ENCODE data around the gene CCNL2. TPM values are rescaled to one million over a fixed set of nuclear protein-coding genes. Genes with fewer than 3 reads are reported as not detected.
A peak's percentile ranks its signal among the peaks of the same experiment; 100 is the strongest.
"Not testable (repeated sequence)": the region's sequence is repeated elsewhere in the genome, so short reads cannot be mapped to it uniquely, and the experiment has no call there.

CCNL2 gene
- 151 and 166 TPM in 2 replicates for total RNA-seq
- polyA plus RNA-seq = 284 and 364 TPM in 2 replicates

GRCh38 chr1:1399187-1399871 lies at the start of gene CCNL2:
CCNL2 (minus strand) TSS chr1:1399335; CDS start chr1:1399306, 29 bp downstream.
- under 1% methylated on average over 60 of the region's 86 CpGs for WGBS (ENCODE audit: low lambda C conversion rate, missing lambda C conversion rate)
- Histone ChIP-seq H3K9me3 (ENCODE audit: low read depth) (no peaks in the 10 kb centered on the region), H3K79me2 (peaks cover 66% of the 10 kb centered on the region), H3K9me2 (replicated peaks; ENCODE audit: insufficient read depth) (no peaks in the 10 kb centered on the region), H3K27ac (peak within 1 kb of the TSS; percentile 83), H2AFZ (peak within 1 kb of the TSS; percentile 41), H3K27me3 (no peaks in the 10 kb centered on the region), H3K4me2 (peak within 1 kb of the TSS; percentile 92), H3K4me1 (ENCODE audit: insufficient read depth) (peaks cover 26% of the 10 kb centered on the region), H3K36me3 (replicated peaks; ENCODE audit: insufficient read depth, low read depth) (no peaks in the 10 kb centered on the region), H3K4me3 (peak within 1 kb of the TSS; percentile 70), H4K20me1 (ENCODE audit: insufficient read depth, poor library complexity, severe bottlenecking) (peaks cover 4% of the 10 kb centered on the region)
- TF ChIP-seq EZH2phosphoT487 (IDR thresholded peaks at IDR 0.05; ENCODE audit: low read depth, severe bottlenecking, unreplicated experiment) (no peak), CTCF (IDR thresholded peaks at IDR 0.05; ENCODE audit: poor library complexity) (peak; percentile 33)
- peak; percentile 99 for DNase-seq (ENCODE audit: low spot score)

GRCh38 chr1:1446631-1447030 lies 47.5 kb upstream of the CCNL2 start:
- not testable (repeated sequence) for H3K36me3 ChIP-seq (replicated peaks; ENCODE audit: insufficient read depth, low read depth); H3K79me2 ChIP-seq; H2AFZ ChIP-seq; DNase-seq (ENCODE audit: low spot score); H4K20me1 ChIP-seq (ENCODE audit: insufficient read depth, poor library complexity, severe bottlenecking); H3K9me2 ChIP-seq (replicated peaks; ENCODE audit: insufficient read depth); H3K4me3 ChIP-seq; H3K4me2 ChIP-seq; H3K27ac ChIP-seq; H3K9me3 ChIP-seq (ENCODE audit: low read depth); H3K4me1 ChIP-seq (ENCODE audit: insufficient read depth); H3K27me3 ChIP-seq
- WGBS (ENCODE audit: low lambda C conversion rate, missing lambda C conversion rate) = 95% methylated on average over 13 of the region's 19 CpGs

- H4K20me1 ChIP-seq (ENCODE audit: insufficient read depth, poor library complexity, severe bottlenecking) = no peaks in the 10 kb centered on the region
- H3K4me1 ChIP-seq (ENCODE audit: insufficient read depth) = peaks cover 15% of the 10 kb centered on the region
- no peaks in the 10 kb centered on the region for H3K27me3 ChIP-seq
- WGBS (ENCODE audit: low lambda C conversion rate, missing lambda C conversion rate) = 96% methylated on average over 32 of the region's 32 CpGs
- no peak for DNase-seq (ENCODE audit: low spot score)
- no peak for TF ChIP-seq EZH2phosphoT487 (IDR thresholded peaks at IDR 0.05; ENCODE audit: low read depth, severe bottlenecking, unreplicated experiment)
- no peak for TF ChIP-seq EZH2 (IDR thresholded peaks at IDR 0.05; ENCODE audit: borderline replicate concordance)
- no peak for TF ChIP-seq CTCF (IDR thresholded peaks at IDR 0.05; ENCODE audit: poor library complexity)
- H3K9me3 ChIP-seq (ENCODE audit: low read depth) = no peaks in the 10 kb centered on the region
- no peaks in the 10 kb centered on the region for H3K36me3 ChIP-seq (replicated peaks; ENCODE audit: insufficient read depth, low read depth)
- H3K79me2 ChIP-seq = peaks cover 4% of the 10 kb centered on the region
- no peak overlapping the region for H3K27ac ChIP-seq
- H2AFZ ChIP-seq = no peak overlapping the region
- H3K9me2 ChIP-seq (replicated peaks; ENCODE audit: insufficient read depth) = no peaks in the 10 kb centered on the region
- H3K4me2 ChIP-seq = no peak overlapping the region
- H3K4me3 ChIP-seq = no peak overlapping the region
Measured at GRCh38 chr1:1442069-1442770, 43.1 kb upstream of the CCNL2 start.

Data from hepatocyte (in vitro differentiated cells).